Fibroblast of lung (primary cell): ENCODE results near the gene NKRF. TPM values are rescaled to one million over a fixed set of nuclear protein-coding genes. Genes with fewer than 3 reads are reported as not detected.
A peak's percentile ranks its signal among the peaks of the same experiment; 100 is the strongest.

ENCODE experiments used
- DNase-seq, 2 donors: peaks; one replicate each; pipeline versions ENCODE4 v3.0.0 to v3.0.0-alpha.2; 2010; ENCODE audit warnings: low read depth in 2 of 2
- H2AFZ ChIP-seq: 2 replicates; pipeline ENCODE4 v1.5.1; 2012; ENCODE audit warnings: low read length, control low read depth, inconsistent platforms
- H3K27ac ChIP-seq: 2 replicates; pipeline ENCODE4 v1.5.1; 2011; ENCODE audit warnings: low read length, control low read depth; ENCODE audit not compliant: insufficient read depth
- H3K27me3 ChIP-seq: 2 replicates; pipeline ENCODE4 v1.5.1; 2011; ENCODE audit warnings: mild to moderate bottlenecking, low read length; ENCODE audit not compliant: control insufficient read depth, insufficient read depth
- H3K36me3 ChIP-seq: 2 replicates; pipeline ENCODE4 v1.5.1; 2011; ENCODE audit warnings: low read length; ENCODE audit not compliant: control insufficient read depth, insufficient read depth
- H3K4me1 ChIP-seq: 2 replicates; pipeline ENCODE4 v1.5.1; 2011; ENCODE audit warnings: low read length; ENCODE audit not compliant: control insufficient read depth, insufficient read depth; ENCODE audit errors: extremely low read depth
- H3K4me2 ChIP-seq: 2 replicates; pipeline ENCODE4 v1.5.1; 2011; ENCODE audit warnings: low read length, control low read depth; ENCODE audit not compliant: insufficient read depth; ENCODE audit errors: extremely low read depth
- H3K4me3 ChIP-seq, 4 experiments: fragments of 200-600 bp in 1 of 4; sonication (generic) in 1 of 4; replicated peaks in 1 of 4; 2 replicates each; pipeline ENCODE4 v1.5.1; 2011 to 2016; ENCODE audit warnings: low read length in 4 of 4, low read depth in 3 of 4, mild to moderate bottlenecking in 3 of 4, control low read depth in 2 of 4, inconsistent platforms in 1 of 4, mixed read lengths in 1 of 4; ENCODE audit not compliant: insufficient read depth in 1 of 4; ENCODE audit errors: control extremely low read depth in 1 of 4
- H3K79me2 ChIP-seq: 2 replicates; pipeline ENCODE4 v1.5.1; 2012; ENCODE audit warnings: mild to moderate bottlenecking, low read length, inconsistent platforms; ENCODE audit not compliant: control insufficient read depth, insufficient read depth
- H3K9ac ChIP-seq: 2 replicates; pipeline ENCODE4 v1.5.1; 2011; ENCODE audit warnings: mild to moderate bottlenecking, low read length, control low read depth; ENCODE audit not compliant: insufficient read depth
- H3K9me3 ChIP-seq: 2 replicates; pipeline ENCODE4 v1.5.1; 2012; ENCODE audit warnings: low read depth, low read length; ENCODE audit not compliant: control insufficient read depth, insufficient read depth
- H4K20me1 ChIP-seq: 2 replicates; pipeline ENCODE4 v1.5.1; 2011; ENCODE audit warnings: low read length; ENCODE audit not compliant: control insufficient read depth, insufficient read depth; ENCODE audit errors: extremely low read depth
- CTCF ChIP-seq, 2 donors: IDR thresholded peaks in 1 of 2; conservative IDR thresholded peaks in 1 of 2; 1 replicate in 1 of 2; 2 replicates in 1 of 2; pipeline ENCODE4 v1.5.1; 2011 to 2012; ENCODE audit warnings: low read length in 2 of 2, control low read depth in 1 of 2, inconsistent platforms in 1 of 2, low read depth in 1 of 2, mild to moderate bottlenecking in 1 of 2
- EZH2 ChIP-seq: IDR thresholded peaks from 2 replicates; pipeline ENCODE4 v1.5.1; 2012; ENCODE audit warnings: low read length, control low read depth, mild to moderate bottlenecking; ENCODE audit errors: missing control alignments
- polyA plus RNA-seq, 2 donors: library from polyadenylated mRNA; depleted of rRNA in 1 of 2; stranded (reverse) in 1 of 2; unstranded in 1 of 2; fragments of >200 nt; gene quantifications; 2 replicates each; pipeline ENCODE4 v1.2.1, GENCODE V29; 2011 to 2012; ENCODE audit warnings: missing spikeins in 1 of 2
- total RNA-seq: library from RNA; depleted of rRNA; stranded (reverse); fragments of >200 nt; gene quantifications from 2 replicates; pipeline ENCODE4 v1.2.1, GENCODE V29; 2014

Gene NKRF
- total and polyA plus RNA-seq, 2 donors (not counting 1 experiment from before 2014, with no cell fraction given), result 4.1 to 7.1 TPM

- Histone ChIP-seq H3K27me3 (no peaks in the 10 kb centered on the region), H3K9me3 (no peaks in the 10 kb centered on the region), H3K4me1 (no peaks in the 10 kb centered on the region), H3K36me3 (no peaks in the 10 kb centered on the region), H3K27ac (no peak overlapping the region), H3K79me2 (no peaks in the 10 kb centered on the region), H2AFZ (no peak overlapping the region), H4K20me1 (no peaks in the 10 kb centered on the region), H3K4me2 (no peak overlapping the region), H3K9ac (no peak overlapping the region), H3K4me3 (no peak overlapping the region)
- TF ChIP-seq EZH2 (no peak), CTCF (conservative IDR thresholded peaks at IDR 0.05 in 1 of 2, IDR thresholded peaks at IDR 0.05 in 1 of 2; ENCODE audit: low read depth in 1 of 2, low read length in 2 of 2) (no peak)
- DNase-seq, result peak; percentile 27 to 50
These were observed 53.7 kb downstream of the NKRF start for GRCh38 chrX:119552508-119552907.

- H3K4me1 ChIP-seq, result no peaks in the 10 kb centered on the region
- H3K36me3 ChIP-seq, result no peaks in the 10 kb centered on the region
- H3K9me3 ChIP-seq, result no peaks in the 10 kb centered on the region
- H3K27ac ChIP-seq, result no peak overlapping the region
- no peak overlapping the region for H3K4me3 ChIP-seq
- H3K4me2 ChIP-seq, result no peak overlapping the region
- H3K9ac ChIP-seq, result no peak overlapping the region
- H3K79me2 ChIP-seq, result no peaks in the 10 kb centered on the region
- no peak for DNase-seq
- H3K27me3 ChIP-seq, result no peaks in the 10 kb centered on the region
- no peak overlapping the region for H2AFZ ChIP-seq
- TF ChIP-seq EZH2 (no peak), CTCF (conservative IDR thresholded peaks at IDR 0.05 in 1 of 2, IDR thresholded peaks at IDR 0.05 in 1 of 2; ENCODE audit: low read depth in 1 of 2, low read length in 2 of 2) (no peak)
- no peaks in the 10 kb centered on the region for H4K20me1 ChIP-seq
These were observed 56.8 kb downstream of the NKRF start for GRCh38 chrX:119549327-119550016.

GRCh38 chrX:119541188-119541587 is 65.0 kb downstream of the NKRF start:
- peak overlapping the region; percentile 34 for H3K27ac ChIP-seq
- no peaks in the 10 kb centered on the region for H3K79me2 ChIP-seq

More at GRCh38 chrX:119541188-119541587, 65.0 kb downstream of the NKRF start:
- no peak for TF ChIP-seq CTCF (conservative IDR thresholded peaks at IDR 0.05 in 1 of 2, IDR thresholded peaks at IDR 0.05 in 1 of 2; ENCODE audit: low read depth in 1 of 2, low read length in 2 of 2)
- no peak for TF ChIP-seq EZH2
- H3K4me3 ChIP-seq, result no peak overlapping the region
- no peak overlapping the region for H3K9ac ChIP-seq
- no peaks in the 10 kb centered on the region for H3K4me1 ChIP-seq
- H2AFZ ChIP-seq, result no peak overlapping the region
- no peak overlapping the region for H3K4me2 ChIP-seq
- H3K27me3 ChIP-seq, result no peaks in the 10 kb centered on the region
- H3K9me3 ChIP-seq, result no peaks in the 10 kb centered on the region
- H3K36me3 ChIP-seq, result no peaks in the 10 kb centered on the region
- H4K20me1 ChIP-seq, result no peaks in the 10 kb centered on the region
- peak; percentile 63 to 74 for DNase-seq
